NT2/D1 (cell line): ENCODE results near the gene REEP3.

ENCODE experiments used
- SUZ12 ChIP-seq: IDR thresholded peaks from 2 replicates; pipeline ENCODE4 v1.6.1; 2011; ENCODE audit not compliant: insufficient read length, insufficient read depth; ENCODE audit errors: extremely low read depth
- YY1 ChIP-seq: IDR thresholded peaks from 2 replicates; pipeline ENCODE4 v1.6.1; 2011; ENCODE audit not compliant: insufficient read length, insufficient read depth

DNA sequence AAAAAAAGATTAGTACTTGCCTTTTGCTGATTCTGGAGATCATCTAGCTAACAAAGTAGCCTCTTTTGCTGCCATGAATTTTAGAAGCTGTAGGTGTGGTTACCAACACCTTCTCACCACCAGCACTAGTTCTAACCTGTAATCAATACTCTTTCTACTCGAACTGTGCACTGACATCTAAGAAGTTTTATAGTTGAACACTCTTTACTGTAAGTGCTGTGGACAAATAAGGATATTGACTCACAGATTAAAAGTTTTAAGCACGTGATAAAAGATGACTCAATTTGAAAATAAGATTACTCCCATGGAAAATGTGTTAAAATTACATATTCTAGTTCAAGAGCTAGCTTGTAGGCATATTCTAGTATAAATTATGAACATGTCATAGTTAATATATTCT, 89.9 kb downstream of the REEP3 start:
- TF ChIP-seq SUZ12 (no peak), YY1 (no peak)
